ENCODE measurements around the gene TRPM5.
"Not testable (repeated sequence)": the region's sequence is repeated elsewhere in the genome, so short reads cannot be mapped to it uniquely, and the experiment has no call there.

TRPM5 gene

DNA sequence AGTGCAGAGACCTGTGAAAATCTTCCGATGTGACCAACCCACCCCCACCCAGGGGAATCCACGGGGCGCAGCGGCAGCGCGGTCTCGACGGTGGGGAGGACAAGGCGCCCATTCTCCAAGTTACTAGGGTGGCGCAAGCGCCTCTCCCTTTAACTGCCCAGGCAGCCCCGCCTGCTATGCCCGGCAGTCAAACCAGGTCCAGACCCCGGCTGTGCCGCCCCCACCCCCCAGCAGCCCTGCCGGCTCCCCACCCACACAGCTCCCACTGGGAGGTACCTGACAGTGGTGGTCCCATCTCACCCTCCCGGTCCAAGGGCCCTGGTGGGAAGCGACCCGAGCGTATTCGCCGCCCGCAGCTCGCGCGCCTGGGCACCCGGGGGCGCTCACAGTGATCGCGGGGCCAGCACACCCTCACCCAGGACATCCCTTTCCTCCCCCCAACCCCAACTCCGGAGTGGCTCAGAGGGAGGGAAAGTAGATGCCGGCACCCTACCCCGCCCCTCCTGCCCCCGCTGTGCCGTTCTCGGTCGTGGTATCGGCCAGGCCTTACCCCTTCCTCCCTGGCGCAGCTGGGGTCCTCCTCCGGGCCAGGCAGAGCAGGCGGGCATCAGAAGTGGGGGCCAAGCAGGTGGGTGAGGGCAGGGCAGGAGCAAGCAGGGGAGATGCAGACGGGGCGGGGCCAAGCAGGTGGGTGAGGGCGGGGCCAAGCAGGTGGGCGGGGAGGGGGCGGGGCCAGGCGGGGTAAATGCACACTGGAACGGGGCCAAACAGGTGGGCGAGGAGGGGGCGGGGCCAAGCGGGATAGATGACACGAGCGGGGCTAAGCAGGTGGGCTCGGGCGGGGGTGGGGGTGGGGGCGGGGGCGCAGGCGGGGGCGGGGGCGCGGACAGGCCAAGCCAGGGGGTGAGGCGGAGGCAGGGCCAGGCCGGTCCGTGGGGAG, at the start of gene TRPM5:
Gene TRPM5 (minus strand): TSS at position 634 of the 940 bp plus-strand sequence. CDS start 21,478 bp downstream, outside the sequence.
- peak; percentile 47 for DNase-seq

DNA sequence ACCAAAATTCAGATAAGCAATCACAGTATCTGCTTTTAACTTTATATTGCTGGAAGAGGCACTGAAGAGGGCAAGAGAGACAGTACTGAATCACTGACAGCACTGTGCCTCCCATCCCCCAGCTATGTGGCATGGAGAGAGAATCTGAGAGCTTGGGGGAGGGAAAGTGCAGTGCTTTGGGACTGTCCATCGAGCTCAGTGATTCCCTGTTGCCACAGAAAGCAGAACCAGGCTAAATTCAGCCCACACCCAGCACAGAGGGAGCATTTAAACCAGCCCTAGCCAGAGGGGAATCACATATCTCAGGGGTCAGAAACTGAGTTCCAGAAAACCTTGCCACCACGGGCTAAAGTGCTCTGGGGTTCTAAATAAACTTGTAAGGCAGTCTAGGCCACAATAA, 44.8 kb upstream of the TRPM5 start:
- DNase-seq: no peak

GRCh38 chr11:2488004-2488403, 43.7 kb upstream of the TRPM5 start:
- no peak for DNase-seq

GRCh38 chr11:2484576-2485125, 40.3 kb upstream of the TRPM5 start:
- DNase-seq: no peak

- no peak for DNase-seq
Observed at GRCh38 chr11:2483426-2483825, 39.1 kb upstream of the TRPM5 start.

DNA sequence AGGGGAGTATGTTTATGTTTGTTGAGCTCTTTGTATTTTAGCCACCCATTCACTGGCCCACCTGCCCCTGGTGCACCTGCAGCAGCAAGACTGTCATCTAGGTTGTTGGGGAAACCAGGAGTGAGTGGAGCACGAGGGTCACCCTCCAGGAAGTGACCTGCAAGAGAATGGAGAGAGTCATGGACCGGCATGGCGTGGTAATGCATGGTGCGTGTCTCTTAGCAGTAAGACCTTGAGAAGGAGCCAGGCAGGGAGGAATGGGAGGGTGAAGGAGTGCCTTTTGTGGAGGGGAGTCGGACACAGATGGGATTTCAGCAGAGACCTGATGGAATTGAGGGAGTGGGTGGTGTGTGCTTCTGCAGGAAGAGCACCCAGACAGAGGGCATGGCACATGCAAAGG, 38.4 kb upstream of the TRPM5 start:
- no peak for DNase-seq

DNA sequence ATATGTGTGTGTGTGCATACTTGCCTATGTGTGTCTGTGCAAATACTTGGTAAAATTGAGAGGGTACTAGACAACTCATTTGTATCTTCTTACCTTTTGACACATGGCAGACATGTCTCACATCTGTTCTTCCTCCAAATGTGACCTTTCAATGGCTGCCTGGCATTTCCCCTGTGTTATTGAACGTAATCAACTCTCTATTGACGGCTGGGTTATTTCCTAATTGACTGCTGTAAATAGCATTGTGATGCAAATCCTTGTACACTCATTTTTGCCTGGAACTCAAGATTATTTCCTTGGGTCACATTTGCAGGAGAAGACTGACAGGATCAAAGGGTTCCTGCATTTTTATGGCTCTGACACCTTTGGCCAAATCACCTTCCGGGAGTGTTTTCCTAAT, 37.9 kb upstream of the TRPM5 start:
- DNase-seq: no peak

DNA sequence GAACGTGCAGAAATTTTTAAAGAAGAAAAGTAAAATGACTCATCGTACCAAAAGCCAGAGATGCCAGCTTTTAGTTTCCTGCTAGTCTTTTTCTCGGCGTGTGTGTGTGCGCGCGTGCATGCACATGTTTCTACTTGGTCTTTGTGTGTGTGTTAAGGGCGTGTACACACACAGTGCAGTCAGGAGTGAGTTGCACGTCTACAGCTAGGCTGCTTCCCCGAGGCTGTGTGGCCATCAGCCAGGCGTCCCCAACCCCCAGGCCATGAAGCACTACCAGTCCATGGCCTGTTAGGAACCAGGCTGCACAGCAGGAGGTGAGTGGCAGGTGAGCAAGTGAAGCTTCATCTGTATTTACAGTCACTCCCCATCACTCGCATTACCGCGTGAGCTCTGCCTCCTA, 36.9 kb upstream of the TRPM5 start:
- DNase-seq: no peak

- DNase-seq: no peak
Observed at GRCh38 chr11:2480874-2481220, 36.5 kb upstream of the TRPM5 start.

DNA sequence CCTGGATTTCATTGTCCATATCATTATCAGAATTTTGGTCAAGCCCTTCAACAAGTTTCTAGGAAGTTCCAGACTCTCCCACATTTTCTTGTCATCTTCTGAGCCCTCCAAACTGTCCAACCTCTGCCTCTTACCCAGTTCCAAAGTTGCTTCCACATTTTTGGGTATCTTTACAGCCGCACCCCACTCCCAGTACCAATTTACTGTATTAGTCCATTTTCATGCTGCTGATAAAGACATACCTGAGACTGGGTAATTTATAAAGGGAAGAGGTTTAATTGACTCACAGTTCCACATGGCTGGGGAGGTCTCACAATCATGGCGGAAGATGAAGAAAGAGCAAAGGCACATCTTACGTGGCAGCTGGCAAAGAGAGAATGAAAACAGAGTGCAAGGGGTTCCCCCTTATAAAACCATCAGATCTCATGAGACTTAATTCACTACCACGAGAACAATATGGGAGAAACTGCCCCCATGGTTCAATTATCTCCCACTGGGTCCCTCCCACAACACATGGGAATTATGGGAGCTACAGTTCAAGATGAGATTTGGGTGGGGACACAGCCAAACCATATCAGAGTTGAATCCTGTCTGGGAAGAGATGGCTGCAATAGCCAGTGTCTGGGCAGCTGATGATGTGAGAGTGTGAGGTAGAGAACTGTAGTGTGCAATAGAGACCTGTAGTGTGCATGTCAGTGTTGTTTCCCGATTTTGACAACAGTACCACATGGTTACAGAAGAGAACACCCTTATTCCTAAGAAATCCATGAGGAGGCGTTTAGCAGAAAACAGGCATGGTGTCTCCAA, 36.0 kb upstream of the TRPM5 start:
- not testable (repeated sequence) for DNase-seq

DNA sequence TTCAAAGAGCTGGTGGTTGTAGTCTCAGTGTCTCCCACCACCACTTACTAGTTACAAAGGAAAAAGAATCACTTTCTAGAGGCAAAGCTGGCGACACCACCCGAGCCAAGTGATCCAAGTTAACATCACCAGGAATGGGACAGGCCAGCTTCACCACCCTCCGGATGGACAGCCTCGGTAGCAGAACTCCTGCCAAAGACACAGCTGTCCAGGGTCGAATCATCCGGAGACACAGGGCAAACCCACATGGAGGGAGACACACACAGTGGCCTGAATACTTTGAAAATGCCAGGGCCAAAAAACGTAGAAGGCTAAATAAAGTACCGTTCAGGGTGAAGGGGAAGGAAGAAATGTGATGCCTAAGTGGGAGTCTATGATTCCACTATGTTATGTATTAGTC, 33.6 kb upstream of the TRPM5 start:
- no peak for DNase-seq

GRCh38 chr11:2477254-2477653, 32.9 kb upstream of the TRPM5 start:
- no peak for DNase-seq

DNA sequence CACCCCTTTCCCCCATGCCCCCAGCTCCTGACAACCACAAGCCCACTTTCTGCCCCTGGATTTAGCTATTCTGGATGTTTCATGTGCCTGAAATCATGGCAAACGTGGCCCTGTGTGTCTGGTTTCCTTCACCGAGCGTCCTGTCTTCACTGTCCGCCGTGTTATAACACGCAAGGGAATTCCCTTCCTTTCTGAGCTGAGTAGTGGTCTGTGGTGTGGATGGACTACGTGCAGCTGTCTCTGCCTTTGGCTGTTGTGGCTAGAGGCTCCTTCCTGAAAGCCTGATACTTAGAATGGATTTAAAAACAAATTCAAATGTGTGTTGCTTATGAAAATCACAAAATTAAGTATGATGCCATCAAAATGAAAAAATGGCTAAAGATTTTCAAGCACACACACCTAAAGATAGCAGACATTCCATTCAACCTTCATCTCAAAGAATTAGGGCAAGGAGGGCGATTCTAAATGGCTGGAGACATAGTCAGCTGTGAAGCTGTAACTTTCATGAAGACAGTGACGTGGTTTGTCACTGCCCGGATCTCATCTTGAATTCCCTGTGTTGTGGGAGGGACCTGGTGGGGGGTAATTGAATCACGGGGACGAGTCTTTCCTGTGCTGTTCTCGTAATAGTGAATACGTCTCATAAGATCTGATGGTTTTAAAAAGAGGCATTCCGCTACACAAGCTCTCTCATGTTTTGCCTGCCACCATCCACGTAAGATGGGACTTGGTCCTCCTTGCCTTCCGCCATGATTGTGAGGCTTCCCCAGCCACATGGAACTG, 31.0 kb upstream of the TRPM5 start:
- no peak for DNase-seq

DNA sequence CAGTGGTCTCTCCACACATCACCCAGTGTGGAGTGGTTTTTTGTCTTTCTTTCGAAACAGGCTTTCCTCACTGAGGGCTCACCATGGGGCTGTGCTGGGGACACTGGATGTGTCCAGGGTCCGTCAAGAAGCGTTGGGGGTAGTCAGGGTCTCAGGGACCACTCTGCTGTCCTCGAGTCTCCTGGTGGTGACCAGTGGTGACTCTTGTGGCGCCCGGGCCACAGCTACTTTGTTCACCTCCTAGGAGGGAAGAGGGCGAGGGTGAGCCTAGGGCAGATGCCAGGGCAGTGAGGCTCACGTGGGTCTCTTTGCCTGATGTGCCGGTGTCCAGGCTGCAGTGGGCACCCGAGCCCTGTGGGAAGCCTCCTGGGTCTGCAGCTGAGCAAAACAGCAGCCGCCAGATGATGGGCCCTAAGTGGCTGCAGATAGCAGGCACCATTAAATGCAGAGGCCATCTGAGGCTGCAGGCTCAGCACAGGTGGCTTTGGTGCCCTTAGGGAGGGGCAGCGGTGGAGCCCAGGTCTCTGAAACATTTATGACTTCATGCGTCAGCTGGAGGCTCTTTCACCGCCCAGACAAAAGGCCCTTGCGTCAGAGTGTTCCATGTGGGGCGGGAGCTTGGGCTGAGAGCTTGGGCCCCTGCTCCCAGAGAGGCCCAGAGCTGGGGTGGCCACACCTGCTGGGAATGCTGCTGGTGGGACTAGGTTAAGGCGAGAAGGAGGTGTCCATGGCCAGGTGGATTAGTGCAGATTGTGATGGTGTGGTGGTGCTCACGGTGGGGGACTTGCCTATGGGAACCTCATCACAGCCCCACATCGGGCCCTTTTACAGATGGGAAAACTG, 30.0 kb upstream of the TRPM5 start:
- no peak for DNase-seq

DNA sequence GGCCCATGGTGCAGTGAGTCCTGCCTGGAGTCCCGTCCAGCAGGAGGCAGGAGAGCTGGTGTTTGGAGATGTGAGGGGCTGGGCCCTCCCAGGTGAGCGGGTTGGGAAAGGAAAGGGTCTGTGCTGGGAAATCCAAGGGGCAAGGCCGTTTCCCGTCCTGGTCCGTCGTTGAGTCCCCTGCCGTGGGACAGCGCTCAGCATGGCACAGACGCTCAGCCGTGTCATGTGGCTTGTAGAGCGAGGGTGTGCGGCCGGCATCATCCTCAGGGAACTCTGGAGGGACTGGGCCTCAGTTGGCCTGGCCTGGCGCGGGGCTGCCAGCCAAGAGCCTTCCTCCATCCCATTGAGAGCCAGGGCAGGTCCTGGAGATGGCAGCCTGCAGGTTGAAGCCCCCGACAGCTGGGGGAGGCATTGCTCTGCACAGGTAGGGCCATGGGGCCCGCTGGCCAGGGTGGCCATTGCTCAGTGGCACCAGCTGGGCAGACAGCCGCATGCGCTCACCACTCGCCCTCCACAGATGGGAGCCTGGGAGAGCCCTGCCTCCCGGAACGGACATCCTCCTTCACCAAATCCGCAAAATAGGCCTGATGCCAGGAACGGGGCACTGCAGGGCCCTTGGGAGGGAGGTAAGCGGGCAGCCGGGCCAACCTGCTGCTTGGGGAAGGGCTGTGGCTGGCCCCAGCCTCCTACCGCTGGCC, 29.2 kb upstream of the TRPM5 start:
- no peak for DNase-seq

DNA sequence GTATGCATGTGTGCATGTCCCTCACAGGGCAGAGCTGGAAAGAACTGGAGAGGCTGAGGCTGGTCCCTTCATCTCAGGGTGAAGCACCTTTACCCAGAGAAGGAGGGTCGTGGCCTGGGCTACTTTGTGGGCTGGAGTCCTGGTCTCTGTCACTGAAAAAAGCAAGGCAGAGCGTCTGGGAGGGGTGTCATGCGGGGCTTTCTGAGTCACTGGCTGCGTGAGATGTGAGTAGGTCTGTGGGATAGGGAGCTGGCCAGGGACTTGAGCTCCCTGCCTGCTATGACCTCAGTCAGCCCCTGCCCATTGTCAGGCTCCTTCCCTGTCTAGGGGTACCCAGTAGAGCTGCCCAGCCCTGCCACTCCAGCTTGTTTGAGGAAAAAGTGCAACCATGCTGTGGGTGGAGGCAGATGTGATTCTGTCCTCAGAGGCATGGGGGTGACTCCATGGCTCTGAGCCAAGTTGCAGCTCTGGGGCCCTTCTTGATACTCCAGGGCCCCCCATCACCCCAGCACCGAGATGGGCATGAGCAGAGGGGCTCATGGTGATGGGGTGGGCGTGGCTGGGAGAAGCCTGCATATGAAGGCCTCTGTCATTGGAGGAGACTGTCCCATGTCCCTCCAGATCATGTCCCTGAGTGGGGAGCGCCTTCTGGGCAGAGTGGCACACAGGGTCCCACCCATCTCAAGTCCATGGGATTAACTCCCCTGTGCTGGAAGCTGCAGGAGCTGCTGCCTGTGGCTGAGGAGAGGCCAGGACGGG, 28.3 kb upstream of the TRPM5 start:
- no peak for DNase-seq

- DNase-seq: no peak
Observed at GRCh38 chr11:2471804-2472096, 27.4 kb upstream of the TRPM5 start.

DNA sequence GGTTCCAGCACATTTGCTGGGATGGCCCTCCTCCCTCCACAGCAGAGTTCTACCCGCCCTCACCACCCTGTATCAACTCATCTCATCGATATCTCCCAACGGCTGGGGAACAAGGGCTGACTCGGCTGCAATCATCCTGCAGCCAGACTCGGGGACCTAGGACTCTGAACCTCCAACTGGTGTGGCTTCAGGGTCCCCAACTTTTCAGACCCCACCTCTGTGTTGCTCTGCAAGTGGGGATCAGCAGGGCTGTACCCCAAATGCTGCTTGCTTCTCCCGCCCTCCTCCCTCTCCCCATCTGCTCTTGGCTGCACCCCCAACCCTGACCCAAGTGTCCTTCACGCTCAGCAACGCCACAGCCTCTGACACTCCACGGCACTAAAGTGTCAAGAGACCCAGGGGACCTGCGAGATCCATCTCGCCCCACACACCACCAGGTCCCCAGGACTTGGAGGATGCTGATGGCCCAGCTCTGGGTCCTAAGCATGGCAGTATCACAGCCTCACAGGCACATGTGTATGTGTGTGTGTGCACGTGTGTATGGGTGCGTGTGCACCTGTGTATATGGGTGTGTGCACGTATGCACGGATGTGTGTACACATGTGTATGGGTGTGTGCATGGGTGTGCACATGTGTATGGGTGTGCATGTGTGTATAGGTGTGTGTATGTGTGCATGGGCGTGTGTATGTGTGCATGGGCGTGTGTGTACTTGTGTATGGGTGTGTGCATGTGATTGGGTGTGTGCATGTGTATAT, 26.9 kb upstream of the TRPM5 start:
- no peak for DNase-seq

DNA sequence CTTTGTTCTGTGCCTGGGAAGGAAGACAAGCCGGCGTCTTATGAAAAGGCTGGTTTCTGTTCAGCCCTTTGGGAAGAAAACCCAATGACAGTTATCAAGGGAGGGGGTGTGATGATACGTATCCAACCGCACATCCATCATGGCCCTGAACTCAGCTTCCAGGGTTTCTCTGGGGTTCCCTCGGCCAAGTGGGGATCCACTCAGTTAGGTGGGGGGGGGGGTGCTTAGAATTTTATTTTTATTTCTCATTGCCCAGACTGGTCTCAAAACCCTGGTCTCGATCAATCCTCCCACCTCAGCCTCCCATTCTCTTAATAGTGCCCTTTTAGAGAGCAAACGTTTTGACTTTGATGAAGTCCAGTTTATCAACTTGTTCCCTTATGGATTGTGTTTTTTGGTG, 26.2 kb upstream of the TRPM5 start:
- DNase-seq: no peak
